Right cardiac atrium (tissue), 5 donors: ENCODE data around the gene EHBP1. TPM values are rescaled to one million over a fixed set of nuclear protein-coding genes. Genes with fewer than 3 reads are reported as not detected.

ENCODE experiments used
- ATAC-seq, 2 donors: fragments of 200-7000 bp; cut with Tn5 transposase; one replicate each; pipeline versions ENCODE4 v1.8.0 to v1.9.1; 2020; ENCODE audit warnings: moderate library complexity in 2 of 2, mild to moderate bottlenecking in 1 of 2
- DNase-seq, 3 donors: peaks; one replicate each; pipeline ENCODE4 v3.0.0-alpha.2; 2020
- H3K27ac ChIP-seq: one replicate; pipeline ENCODE4 v1.5.1; 2013; ENCODE audit warnings: mild to moderate bottlenecking, low read length, control low read depth, moderate library complexity
- H3K27me3 ChIP-seq: one replicate; pipeline ENCODE4 v1.6.1; 2013; ENCODE audit not compliant: control insufficient read depth, insufficient read depth
- H3K4me1 ChIP-seq: one replicate; pipeline ENCODE4 v1.6.1; 2013; ENCODE audit warnings: low read length; ENCODE audit not compliant: control insufficient read depth, insufficient read depth
- H3K4me3 ChIP-seq: one replicate; pipeline ENCODE4 v1.5.1; 2013; ENCODE audit warnings: low read length, control low read depth
- H3K9me3 ChIP-seq: one replicate; pipeline ENCODE4 v1.6.1; 2013; ENCODE audit warnings: low read length; ENCODE audit not compliant: control insufficient read depth
- WGBS: extraction: QIAGEN DNeasy Blood & Tissue Kit; methylation state at CpG from one replicate; pipeline ENCODE4 v1.1.7; 2013; 5-methylcytosine and 5-hydroxymethylcytosine counted together
- intact Hi-C, 4 donors: fragments of 100-400 bp; cut with DNase I; formaldehyde crosslinking; loops; one replicate each; pipeline versions ENCODE4 v1.11.0 to v1.14.0; 2022 to 2023
- polyA plus RNA-seq: library from polyadenylated mRNA; stranded (reverse); fragments of 200-250 nt; gene quantifications from one replicate; pipeline ENCODE4 v1.2.3, GENCODE V29; 2013
- total RNA-seq, 4 donors: library from RNA; stranded (reverse); fragmentation: NEBNext Ultra II Directional; extraction: Animal tissue kit (Norgen Biotek cat#: 25700); gene quantifications; one replicate each; pipeline ENCODE4 v1.2.1, GENCODE V29; 2021
- donor health status: healthy with polysubstance abuse.
- donor health status: DM: no; HTN: yes; CAD: no.
- donor health status: DM: no; HTN: no; CAD: no.
- donor health status: DM: no; HTN: yes; CAD: no; lungs with severe emphysema.
- donor health status: DM: yes; HTN: yes; CAD: no.

EHBP1 gene
- total and polyA plus RNA-seq, 5 donors: 13.5 to 37.5 (median 33.2) TPM

- H3K4me3 ChIP-seq: no peak overlapping the region
- no peaks in the 10 kb centered on the region for H3K4me1 ChIP-seq
- intact Hi-C loops: no loop called here
- no peak overlapping the region for H3K27ac ChIP-seq
- DNase-seq (no peak), ATAC-seq (no peak)
- H3K27me3 ChIP-seq: no peaks in the 10 kb centered on the region
- no peaks in the 10 kb centered on the region for H3K9me3 ChIP-seq
Observed at GRCh38 chr2:62895632-62896009, 190.1 kb downstream of the EHBP1 start.

- no peaks in the 10 kb centered on the region for H3K27me3 ChIP-seq
- no peaks in the 10 kb centered on the region for H3K4me1 ChIP-seq
- DNase-seq (no peak), ATAC-seq (no peak)
- H3K27ac ChIP-seq: no peak overlapping the region
- intact Hi-C loops: no loop called here
- no peak overlapping the region for H3K4me3 ChIP-seq
- no peaks in the 10 kb centered on the region for H3K9me3 ChIP-seq
Observed at GRCh38 chr2:62897187-62897827, 191.8 kb downstream of the EHBP1 start.

- H3K27ac ChIP-seq: no peak overlapping the region
- intact Hi-C loops: no loop called here
- H3K4me1 ChIP-seq: no peaks in the 10 kb centered on the region
- no peaks in the 10 kb centered on the region for H3K27me3 ChIP-seq
- ATAC-seq: no peak
- 94% methylated on average over 2 of the region's 2 CpGs for WGBS
- H3K9me3 ChIP-seq: no peaks in the 10 kb centered on the region
- H3K4me3 ChIP-seq: no peak overlapping the region
- no peak for DNase-seq
Observed at GRCh38 chr2:62904344-62904743, 198.8 kb downstream of the EHBP1 start.

- no peaks in the 10 kb centered on the region for H3K4me1 ChIP-seq
Observed at GRCh38 chr2:62908145-62908544, 202.6 kb downstream of the EHBP1 start.

GRCh38 chr2:62913311-62913710 is 207.8 kb downstream of the EHBP1 start:
- Histone ChIP-seq H3K27ac (no peak overlapping the region), H3K4me3 (no peak overlapping the region), H3K4me1 (no peaks in the 10 kb centered on the region), H3K27me3 (no peaks in the 10 kb centered on the region), H3K9me3 (no peaks in the 10 kb centered on the region)
- no peak for DNase-seq
- ATAC-seq: no peak
- intact Hi-C loops: no loop called here

More at GRCh38 chr2:62908145-62908544, 202.6 kb downstream of the EHBP1 start:
- Histone ChIP-seq H3K27me3 (no peaks in the 10 kb centered on the region), H3K9me3 (no peaks in the 10 kb centered on the region), H3K4me3 (no peak overlapping the region), H3K27ac (no peak overlapping the region)
- 88% methylated on average over 1 of the region's 1 CpG for WGBS
- intact Hi-C loops: no loop called here
- DNase-seq (no peak), ATAC-seq (no peak)

GRCh38 chr2:62919041-62919440 is 213.5 kb downstream of the EHBP1 start:
- H3K27ac ChIP-seq: no peak overlapping the region
- H3K27me3 ChIP-seq: no peaks in the 10 kb centered on the region
- no peaks in the 10 kb centered on the region for H3K4me1 ChIP-seq
- no peak overlapping the region for H3K4me3 ChIP-seq
- 86% methylated on average over 2 of the region's 2 CpGs for WGBS
- H3K9me3 ChIP-seq: no peaks in the 10 kb centered on the region
- ATAC-seq (no peak), DNase-seq (no peak)
- intact Hi-C loops: no loop called here

- no peak for ATAC-seq
- H3K27ac ChIP-seq: no peak overlapping the region
- intact Hi-C loops: no loop called here
Observed at GRCh38 chr2:62920070-62920469, 214.6 kb downstream of the EHBP1 start.

GRCh38 chr2:62923242-62923641 is 217.7 kb downstream of the EHBP1 start:
- H3K9me3 ChIP-seq: no peaks in the 10 kb centered on the region
- intact Hi-C loops: no loop called here
- no peaks in the 10 kb centered on the region for H3K27me3 ChIP-seq
- DNase-seq: peak in 1 of 3 donors; percentile 29
- H3K4me1 ChIP-seq: no peaks in the 10 kb centered on the region
- ATAC-seq: peak in 1 of 2 donors; percentile 40
- no peak overlapping the region for H3K27ac ChIP-seq
- H3K4me3 ChIP-seq: no peak overlapping the region

More at GRCh38 chr2:62920070-62920469, 214.6 kb downstream of the EHBP1 start:
- Histone ChIP-seq H3K9me3 (no peaks in the 10 kb centered on the region), H3K4me1 (no peaks in the 10 kb centered on the region), H3K4me3 (no peak overlapping the region), H3K27me3 (no peaks in the 10 kb centered on the region)
- no peak for DNase-seq

- ATAC-seq (no peak), DNase-seq (no peak)
- H3K27me3 ChIP-seq: no peaks in the 10 kb centered on the region
- no peaks in the 10 kb centered on the region for H3K9me3 ChIP-seq
- whole genome bisulfite sequencing: 100% methylated on average over 2 of the region's 2 CpGs
- no peak overlapping the region for H3K4me3 ChIP-seq
- intact Hi-C loops: no loop called here
- no peak overlapping the region for H3K27ac ChIP-seq
- H3K4me1 ChIP-seq: no peaks in the 10 kb centered on the region
Observed at GRCh38 chr2:62923881-62924280, 218.4 kb downstream of the EHBP1 start.

- H3K27ac ChIP-seq: no peak overlapping the region
- intact Hi-C loops: no loop called here
- WGBS: 81% methylated on average over 2 of the region's 2 CpGs
- H3K27me3 ChIP-seq: no peaks in the 10 kb centered on the region
- no peaks in the 10 kb centered on the region for H3K9me3 ChIP-seq
- no peaks in the 10 kb centered on the region for H3K4me1 ChIP-seq
- no peak for DNase-seq
- no peak overlapping the region for H3K4me3 ChIP-seq
- ATAC-seq: no peak
Observed at GRCh38 chr2:62928015-62928414, 222.5 kb downstream of the EHBP1 start.

GRCh38 chr2:62931536-62931935 is 226.0 kb downstream of the EHBP1 start:
- 97% methylated on average over 3 of the region's 3 CpGs for WGBS
- Histone ChIP-seq H3K27ac (no peak overlapping the region), H3K4me3 (no peak overlapping the region), H3K9me3 (no peaks in the 10 kb centered on the region), H3K27me3 (no peaks in the 10 kb centered on the region), H3K4me1 (no peaks in the 10 kb centered on the region)
- ATAC-seq (no peak), DNase-seq (peak in 1 of 3 donors; percentile 11)
- intact Hi-C loops: no loop called here

GRCh38 chr2:62933398-62933917 is 227.9 kb downstream of the EHBP1 start:
- no peaks in the 10 kb centered on the region for H3K4me1 ChIP-seq
- no peaks in the 10 kb centered on the region for H3K27me3 ChIP-seq
- no peak overlapping the region for H3K4me3 ChIP-seq
- 49% methylated on average over 2 of the region's 2 CpGs for WGBS
- DNase-seq: no peak
- no peak overlapping the region for H3K27ac ChIP-seq
- intact Hi-C loops: no loop called here
- H3K9me3 ChIP-seq: no peaks in the 10 kb centered on the region
- no peak for ATAC-seq
